GM12801 (cell line): ENCODE data around the gene DAW1.

Experiments used
- CTCF ChIP-seq: IDR thresholded peaks from one replicate; pipeline ENCODE4 v1.5.1; 2011; ENCODE audit warnings: control low read depth; ENCODE audit not compliant: insufficient read length; ENCODE audit errors: extremely low read depth

Gene DAW1

DNA sequence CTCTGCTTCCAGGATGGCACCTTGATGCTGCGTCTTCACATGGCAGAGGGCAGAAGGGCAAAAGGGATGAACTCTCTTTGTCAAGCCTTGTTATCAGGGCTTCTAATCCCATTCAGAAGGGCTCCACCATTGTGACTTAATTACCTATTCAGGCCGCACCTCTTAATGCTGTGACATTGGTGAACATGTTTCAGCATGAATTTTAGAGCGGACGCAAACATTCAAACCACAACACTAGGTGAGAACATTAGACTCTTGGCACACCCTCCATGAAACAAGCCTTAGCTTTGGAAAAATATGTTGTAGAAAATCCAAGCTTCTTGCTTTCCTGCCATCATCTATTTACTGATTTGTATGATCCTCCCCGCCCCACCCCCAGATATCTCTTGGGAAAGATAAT lies 17.9 kb downstream of the DAW1 start:
- no peak for TF ChIP-seq CTCF

GRCh38 chr2:227890495-227891079 lies 19.2 kb downstream of the DAW1 start:
- no peak for TF ChIP-seq CTCF

DNA sequence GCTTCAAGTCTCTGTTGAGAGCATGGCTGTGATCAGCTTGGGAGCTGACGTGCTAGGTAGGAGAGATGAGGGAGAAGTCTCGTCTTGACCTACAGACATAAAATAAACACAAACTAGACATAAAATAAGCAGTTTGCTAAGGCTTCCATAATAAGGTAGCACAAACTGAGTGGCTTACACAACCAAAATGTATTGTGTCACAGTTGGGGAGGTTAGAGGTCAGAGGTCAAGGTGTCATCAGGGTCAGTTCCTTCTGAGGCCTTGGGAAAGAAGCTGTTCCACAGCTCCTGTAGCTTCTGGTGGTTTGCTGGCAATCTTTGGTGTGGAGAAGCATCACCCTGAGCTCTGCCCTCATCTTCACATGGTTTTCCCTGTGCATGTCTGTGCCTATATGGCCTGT lies 20.2 kb downstream of the DAW1 start:
- no peak for TF ChIP-seq CTCF

GRCh38 chr2:227903381-227903780 lies 31.9 kb downstream of the DAW1 start:
- TF ChIP-seq CTCF, result no peak

DNA sequence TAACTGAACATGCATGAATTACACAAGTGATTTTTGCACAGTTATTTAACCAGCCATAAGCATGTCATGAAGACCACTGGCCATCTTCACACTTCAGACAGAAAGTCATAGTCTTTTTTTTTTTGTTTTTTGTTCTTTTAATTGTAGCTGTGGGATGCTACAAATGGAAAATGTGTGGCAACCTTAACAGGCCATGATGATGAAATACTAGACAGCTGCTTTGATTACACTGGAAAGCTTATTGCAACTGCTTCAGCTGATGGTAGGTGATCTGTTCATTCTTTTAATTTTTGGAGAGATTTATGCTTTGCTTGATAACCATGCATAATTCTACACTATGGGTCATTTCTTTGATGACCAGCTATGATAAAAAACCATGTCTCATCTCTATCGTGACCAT lies 35.6 kb downstream of the DAW1 start:
- TF ChIP-seq CTCF, result no peak

- no peak for TF ChIP-seq CTCF
These were observed 37.0 kb downstream of the DAW1 start for GRCh38 chr2:227908266-227909054.

GRCh38 chr2:227914362-227914761 lies 42.9 kb downstream of the DAW1 start:
- no peak for TF ChIP-seq CTCF
